Neuronal stem cell (in vitro differentiated cells): Measurements from ENCODE around the gene IL31.

ENCODE experiments used
- DNase-seq: peaks from one replicate; pipeline ENCODE4 v3.0.0-alpha.2; 2013; ENCODE audit warnings: low spot score
- H2AFZ ChIP-seq: one replicate; pipeline ENCODE4 v1.6.1; 2013; ENCODE audit warnings: mild to moderate bottlenecking, low read length, inconsistent platforms
- H2AK5ac ChIP-seq: 2 replicates; pipeline ENCODE4 v1.6.1; 2013; ENCODE audit warnings: low read depth, mild to moderate bottlenecking, inconsistent platforms, low read length, moderate library complexity, mixed read lengths
- H2BK120ac ChIP-seq: 2 replicates; pipeline ENCODE4 v1.6.1; 2013; ENCODE audit warnings: low read depth, mild to moderate bottlenecking, inconsistent platforms, low read length, moderate library complexity, mixed read lengths
- H2BK12ac ChIP-seq: one replicate; pipeline ENCODE4 v1.6.1; 2013; ENCODE audit warnings: low read length, inconsistent platforms
- H2BK15ac ChIP-seq: 2 replicates; pipeline ENCODE4 v1.6.1; 2013; ENCODE audit warnings: mild to moderate bottlenecking, low read length, inconsistent platforms, mixed read lengths
- H2BK5ac ChIP-seq: one replicate; pipeline ENCODE4 v1.6.1; 2013; ENCODE audit warnings: inconsistent platforms, mild to moderate bottlenecking, low read length, moderate library complexity
- H3K14ac ChIP-seq: one replicate; pipeline ENCODE4 v1.6.1; 2013; ENCODE audit warnings: low read length, inconsistent platforms
- H3K18ac ChIP-seq: 2 replicates; pipeline ENCODE4 v1.6.1; 2013; ENCODE audit warnings: low read length, inconsistent platforms
- H3K23ac ChIP-seq: 2 replicates; pipeline ENCODE4 v1.6.1; 2013; ENCODE audit warnings: low read depth, mild to moderate bottlenecking, mixed read lengths, low read length, inconsistent platforms; ENCODE audit not compliant: poor library complexity
- H3K27ac ChIP-seq: replicated peaks from 3 replicates; pipeline ENCODE4 v1.5.1; 2013; ENCODE audit warnings: low read length, inconsistent platforms
- H3K27me3 ChIP-seq, 3 experiments: 2 replicates each; pipeline ENCODE4 v1.6.1; 2013; ENCODE audit warnings: low read length in 3 of 3, mild to moderate bottlenecking in 2 of 3, inconsistent platforms in 1 of 3, low read depth in 1 of 3, mixed read lengths in 1 of 3, moderate library complexity in 1 of 3; ENCODE audit not compliant: control insufficient read depth in 3 of 3, insufficient read depth in 3 of 3
- H3K36me3 ChIP-seq, 2 donors: replicated peaks in 1 of 2; 2 replicates each; pipeline ENCODE4 v1.6.1; 2013; ENCODE audit warnings: low read length in 2 of 2; ENCODE audit not compliant: control insufficient read depth in 2 of 2, insufficient read depth in 2 of 2
- H3K4ac ChIP-seq: 2 replicates; pipeline ENCODE4 v1.6.1; 2013; ENCODE audit warnings: inconsistent platforms, mild to moderate bottlenecking, low read length, moderate library complexity
- H3K4me1 ChIP-seq, 2 donors: 1 replicate in 1 of 2; 2 replicates in 1 of 2; pipeline ENCODE4 v1.6.1; 2013; ENCODE audit warnings: low read length in 2 of 2, low read depth in 1 of 2; ENCODE audit not compliant: control insufficient read depth in 2 of 2, insufficient read depth in 1 of 2
- H3K4me2 ChIP-seq: one replicate; pipeline ENCODE4 v1.6.1; 2013; ENCODE audit warnings: mild to moderate bottlenecking, low read length, inconsistent platforms; ENCODE audit not compliant: insufficient read depth, poor library complexity, severe bottlenecking
- H3K4me3 ChIP-seq, 2 donors: 2 replicates each; pipeline ENCODE4 v1.5.1; 2013; ENCODE audit warnings: low read length in 2 of 2, mild to moderate bottlenecking in 2 of 2, inconsistent platforms in 1 of 2, moderate library complexity in 1 of 2
- H3K79me1 ChIP-seq: one replicate; pipeline ENCODE4 v1.6.1; 2013; ENCODE audit warnings: low read depth, mild to moderate bottlenecking, inconsistent platforms, low read length, moderate library complexity
- H3K9ac ChIP-seq: one replicate; pipeline ENCODE4 v1.6.1; 2013; ENCODE audit warnings: mild to moderate bottlenecking, low read depth, low read length, inconsistent platforms; ENCODE audit not compliant: poor library complexity
- H3K9me3 ChIP-seq, 2 donors: replicated peaks in 1 of 2; 2 replicates each; pipeline versions ENCODE3 to v1.6.1; 2013; ENCODE audit warnings: low read length in 2 of 2, mild to moderate bottlenecking in 2 of 2, inconsistent platforms in 1 of 2, low read depth in 1 of 2, mixed read lengths in 1 of 2, moderate library complexity in 1 of 2; ENCODE audit not compliant: control insufficient read depth in 2 of 2, insufficient read depth in 1 of 2
- H4K8ac ChIP-seq: one replicate; pipeline ENCODE4 v1.6.1; 2013; ENCODE audit warnings: low read depth, mild to moderate bottlenecking, inconsistent platforms, low read length, moderate library complexity
- H4K91ac ChIP-seq: one replicate; pipeline ENCODE4 v1.6.1; 2013; ENCODE audit warnings: low read length, low read depth, mild to moderate bottlenecking, inconsistent platforms; ENCODE audit not compliant: poor library complexity
- WGBS, 2 donors: extraction: QIAGEN DNeasy Blood & Tissue Kit; methylation state at CpG; one replicate each; pipeline ENCODE4 v1.1.7; 2013; ENCODE audit warnings: missing lambda C conversion rate in 2 of 2, mixed read lengths in 1 of 2; ENCODE audit not compliant: insufficient read length in 2 of 2, insufficient replicate concordance in 1 of 2; ENCODE audit errors: extremely low coverage in 2 of 2; 5-methylcytosine and 5-hydroxymethylcytosine counted together

The IL31 gene

DNA sequence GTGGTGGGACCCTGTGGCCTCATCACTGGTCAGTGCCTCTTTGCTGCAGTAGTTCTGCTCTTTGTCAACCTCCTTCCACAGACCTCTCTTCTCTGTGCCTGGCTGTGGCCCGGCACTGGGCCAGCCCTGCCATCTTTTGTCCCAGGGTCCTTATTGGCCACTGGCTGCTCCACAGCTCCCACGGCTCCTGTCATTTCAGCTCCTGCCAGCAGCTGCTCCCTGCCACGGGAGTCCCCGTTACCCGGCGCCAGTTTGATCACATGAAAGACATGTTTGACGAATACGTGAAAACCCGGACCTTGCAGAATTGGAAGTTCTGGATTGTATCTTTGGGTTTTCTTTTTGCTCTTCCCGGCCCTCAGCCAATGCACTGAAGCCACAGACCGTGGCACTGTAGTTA lies 35.4 kb downstream of the IL31 start:
- Histone ChIP-seq H3K23ac (no peak overlapping the region), H3K9me3 (peaks cover 20 to 27% of the 10 kb centered on the region in 2 donors), H2BK5ac (no peak overlapping the region), H3K36me3 (peaks cover 14 to 75% of the 10 kb centered on the region in 2 donors), H3K4me2 (no peak overlapping the region), H2BK15ac (no peak overlapping the region), H3K9ac (no peak overlapping the region), H3K4me1 (peaks cover 0 to 5% of the 10 kb centered on the region in 2 donors), H3K4ac (no peak overlapping the region), H3K79me1 (no peaks in the 10 kb centered on the region), H3K18ac (no peak overlapping the region), H3K27me3 (no peaks in the 10 kb centered on the region), H4K8ac (no peak overlapping the region), H3K14ac (no peak overlapping the region), H2BK12ac (no peak overlapping the region), H3K4me3 (no peak overlapping the region), H4K91ac (no peak overlapping the region), H2AFZ (no peak overlapping the region), H2AK5ac (no peak overlapping the region), H3K27ac (no peak overlapping the region), H2BK120ac (no peak overlapping the region)
- DNase-seq: no peak
- WGBS, 2 donors: no CpG with 5 or more reads among the region's 11 CpGs

DNA sequence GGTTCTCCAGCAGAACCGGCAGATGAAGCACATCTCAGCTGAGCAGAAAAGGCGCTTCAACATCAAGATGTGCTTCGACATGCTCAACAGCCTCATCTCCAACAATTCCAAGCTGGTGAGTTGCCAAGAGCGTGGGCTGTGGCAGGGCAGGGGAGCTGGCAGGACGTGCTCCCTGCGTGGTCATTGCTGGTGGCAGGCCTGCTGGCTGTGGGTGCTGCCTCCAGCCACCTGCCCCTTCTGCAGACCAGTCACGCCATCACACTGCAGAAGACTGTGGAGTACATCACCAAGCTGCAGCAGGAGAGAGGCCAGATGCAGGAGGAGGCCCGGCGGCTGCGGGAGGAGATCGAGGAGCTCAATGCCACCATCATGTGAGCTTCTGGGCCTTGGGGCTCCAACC lies 35.8 kb downstream of the IL31 start:
- Histone ChIP-seq H3K9me3 (peaks cover 16 to 22% of the 10 kb centered on the region in 2 donors), H3K27ac (no peak overlapping the region), H3K23ac (no peak overlapping the region), H2BK12ac (no peak overlapping the region), H2AK5ac (no peak overlapping the region), H2AFZ (no peak overlapping the region), H3K27me3 (no peaks in the 10 kb centered on the region), H4K91ac (no peak overlapping the region), H2BK15ac (no peak overlapping the region), H3K4me3 (no peak overlapping the region), H3K14ac (no peak overlapping the region), H3K79me1 (no peaks in the 10 kb centered on the region), H3K4ac (no peak overlapping the region), H4K8ac (no peak overlapping the region), H3K18ac (peak overlapping the region; percentile 41), H2BK120ac (no peak overlapping the region), H3K4me1 (peaks cover 0 to 5% of the 10 kb centered on the region in 2 donors), H2BK5ac (no peak overlapping the region), H3K36me3 (peaks cover 14 to 72% of the 10 kb centered on the region in 2 donors), H3K4me2 (no peak overlapping the region), H3K9ac (peak overlapping the region; percentile 38)
- no peak for DNase-seq
- WGBS, 2 donors: no CpG with 5 or more reads among the region's 11 CpGs

DNA sequence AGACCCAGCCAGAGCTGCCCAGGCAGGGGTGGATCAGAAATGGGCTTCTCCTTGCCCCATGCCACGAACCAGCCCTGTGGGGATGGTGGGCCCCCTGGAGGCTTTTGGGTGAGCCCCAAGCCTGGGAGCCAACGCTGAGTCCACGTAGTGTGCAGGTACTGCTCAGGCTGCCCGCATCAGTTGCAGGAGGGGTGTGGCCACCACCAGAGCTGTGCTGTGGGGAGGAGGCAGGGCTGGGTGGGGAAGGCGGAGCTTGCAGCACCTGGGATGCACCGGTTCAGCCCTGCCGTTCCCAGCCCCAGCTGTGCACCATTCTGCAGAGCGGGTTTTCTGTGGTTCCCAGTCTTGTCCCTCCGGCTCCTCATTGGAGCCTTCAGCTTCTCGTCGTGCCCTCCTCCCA lies 36.3 kb downstream of the IL31 start:
- Histone ChIP-seq H3K4me2 (no peak overlapping the region), H2AFZ (no peak overlapping the region), H3K27ac (no peak overlapping the region), H3K9me3 (peaks cover 12 to 17% of the 10 kb centered on the region in 2 donors), H3K14ac (peak overlapping the region; percentile 27), H3K36me3 (peaks cover 13 to 72% of the 10 kb centered on the region in 2 donors), H3K9ac (no peak overlapping the region), H2BK120ac (no peak overlapping the region), H2BK5ac (no peak overlapping the region), H3K23ac (no peak overlapping the region), H4K91ac (no peak overlapping the region), H2BK12ac (no peak overlapping the region), H2BK15ac (no peak overlapping the region), H2AK5ac (no peak overlapping the region), H3K4ac (no peak overlapping the region), H3K79me1 (no peaks in the 10 kb centered on the region), H4K8ac (no peak overlapping the region), H3K27me3 (no peaks in the 10 kb centered on the region), H3K4me1 (peaks cover 0 to 5% of the 10 kb centered on the region in 2 donors), H3K18ac (peak overlapping the region; percentile 1), H3K4me3 (no peak overlapping the region)
- no peak for DNase-seq
- WGBS, 2 donors: no CpG with 5 or more reads among the region's 11 CpGs

DNA sequence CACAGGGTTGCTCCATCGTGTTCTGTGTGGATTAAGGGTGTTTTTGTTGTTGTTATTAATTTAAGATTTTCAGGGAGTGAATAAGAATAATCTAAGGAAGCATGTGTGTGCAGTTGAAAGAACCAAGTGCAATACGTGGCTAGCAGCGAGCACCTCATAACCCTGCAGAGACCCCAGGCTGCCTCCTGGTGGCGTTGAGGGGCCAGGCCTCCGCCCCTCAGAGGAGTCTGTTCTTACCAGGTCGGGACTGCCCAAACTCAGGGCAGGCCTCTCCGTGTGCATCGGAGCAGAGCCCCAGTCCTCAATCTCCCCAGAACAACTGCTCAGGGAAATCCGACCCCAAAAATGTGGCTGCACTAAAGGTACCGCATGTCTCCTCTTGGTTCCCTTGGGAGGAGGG lies 36.8 kb downstream of the IL31 start:
- H2AFZ ChIP-seq: no peak overlapping the region
- H3K36me3 ChIP-seq: peaks cover 11 to 72% of the 10 kb centered on the region in 2 donors

More for the DNA sequence above, 36.8 kb downstream of the IL31 start:
- Histone ChIP-seq H3K27me3 (no peaks in the 10 kb centered on the region), H3K18ac (no peak overlapping the region), H3K4me3 (no peak overlapping the region), H2BK120ac (no peak overlapping the region), H2BK5ac (no peak overlapping the region), H4K8ac (no peak overlapping the region), H3K14ac (peak overlapping the region; percentile 27), H2AK5ac (no peak overlapping the region), H3K23ac (no peak overlapping the region), H3K79me1 (no peaks in the 10 kb centered on the region), H3K9me3 (peaks cover 8 to 13% of the 10 kb centered on the region in 2 donors), H3K4me2 (no peak overlapping the region), H3K4me1 (peaks cover 0 to 5% of the 10 kb centered on the region in 2 donors), H2BK15ac (no peak overlapping the region), H3K27ac (no peak overlapping the region), H3K9ac (no peak overlapping the region), H3K4ac (no peak overlapping the region), H4K91ac (no peak overlapping the region), H2BK12ac (no peak overlapping the region)
- WGBS, 2 donors: no CpG with 5 or more reads among the region's 10 CpGs
- no peak for DNase-seq
